Right renal pelvis (tissue), 4 donors: ENCODE results near the gene DNAJC15. TPM values are rescaled to one million over a fixed set of nuclear protein-coding genes. Genes with fewer than 3 reads are reported as not detected.
A peak's percentile ranks its signal among the peaks of the same experiment; 100 is the strongest.
"Not testable (repeated sequence)": the region's sequence is repeated elsewhere in the genome, so short reads cannot be mapped to it uniquely, and the experiment has no call there.

Experiments
- DNase-seq, 4 donors: peaks; one replicate each; pipeline ENCODE4 v3.0.0-alpha.2; 2013; ENCODE audit warnings: low read depth in 4 of 4, low spot score in 3 of 4, missing footprints in 1 of 4
- polyA plus RNA-seq, 4 donors: library from polyadenylated mRNA; unstranded; fragments of 120-200 nt; gene quantifications; one replicate each; pipeline ENCODE4 v1.2.1, GENCODE V29; 2013; ENCODE audit not compliant: insufficient read length in 4 of 4

DNAJC15 gene
- polyA plus RNA-seq, 4 donors: 19.7 to 31.6 (median 30.1) TPM

- DNase-seq: no peak
Observed at GRCh38 chr13:43041369-43041921, 18.1 kb downstream of the DNAJC15 start.

- DNase-seq: no peak
Observed at GRCh38 chr13:43042410-43042921, 19.1 kb downstream of the DNAJC15 start.

DNA sequence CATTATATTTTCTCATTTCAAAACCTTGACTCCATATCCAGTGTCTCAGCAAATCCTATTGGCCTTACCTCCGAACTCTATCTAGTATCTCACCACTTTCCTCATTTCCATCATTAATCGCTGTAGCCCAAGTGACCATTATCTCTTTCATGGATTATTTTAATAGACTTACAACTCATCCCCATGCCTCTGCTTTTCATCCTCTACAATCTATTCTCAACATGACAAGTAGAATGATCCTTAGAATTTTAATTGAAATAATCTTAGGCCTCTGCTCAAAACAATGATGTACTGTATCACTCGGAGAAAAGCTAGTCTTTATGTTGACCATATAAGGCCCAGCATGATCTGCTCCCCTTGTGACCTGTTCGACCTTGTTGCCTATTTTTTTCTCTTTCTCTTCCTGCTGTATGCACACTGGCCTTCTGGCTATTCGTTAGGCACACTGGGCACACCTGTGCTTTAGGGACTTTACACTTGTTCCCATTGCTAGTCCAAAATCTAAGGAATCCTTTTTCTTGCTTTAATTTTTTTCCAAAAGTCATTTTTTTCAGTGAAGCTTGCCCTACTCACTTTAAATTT lies 21.4 kb downstream of the DNAJC15 start:
- no peak for DNase-seq

DNA sequence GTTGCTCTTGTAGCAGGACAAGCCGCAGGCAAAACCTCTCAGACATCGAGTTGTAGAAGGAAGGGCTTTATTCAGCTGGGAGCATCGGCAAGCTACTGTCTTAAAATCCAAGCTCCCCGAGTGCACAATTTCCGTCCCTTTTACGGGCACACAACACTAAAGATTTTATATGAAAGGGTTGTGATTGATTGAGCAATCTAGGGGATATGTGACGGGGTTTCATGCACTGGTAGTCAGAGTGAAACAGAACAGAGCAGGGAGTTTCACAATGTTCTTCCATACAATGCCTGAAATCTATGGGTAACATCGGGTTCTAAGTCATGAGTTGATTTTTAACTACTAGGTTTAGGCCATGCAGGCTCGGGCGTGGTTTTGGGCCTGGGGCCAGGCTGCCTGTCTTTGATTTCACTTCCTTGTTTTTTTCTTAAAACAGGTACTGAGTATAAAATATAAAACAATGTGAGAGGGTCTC lies 22.0 kb downstream of the DNAJC15 start:
- DNase-seq: not testable (repeated sequence)

DNA sequence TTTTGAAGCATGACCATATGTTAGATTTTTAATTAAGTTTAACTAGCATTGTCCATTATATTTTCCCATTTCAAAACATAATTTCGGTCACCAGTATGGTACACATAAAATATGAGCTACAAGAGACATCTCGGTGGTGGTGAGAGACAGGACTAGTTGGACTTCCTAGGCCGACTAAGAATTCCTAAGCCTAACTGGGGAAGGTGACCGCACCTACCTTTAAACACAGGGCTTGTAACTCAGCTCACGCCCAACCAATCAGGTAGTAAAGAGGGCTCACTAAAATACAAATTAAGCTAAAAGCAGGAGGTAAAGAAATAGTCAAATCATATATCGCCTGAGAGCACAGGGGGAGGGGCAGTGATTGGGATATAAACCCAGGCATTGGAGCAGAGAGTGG lies 22.9 kb downstream of the DNAJC15 start:
- DNase-seq: no peak

GRCh38 chr13:43054803-43055802 lies 31.7 kb downstream of the DNAJC15 start:
- peak in 3 of 4 donors; percentile 43 to 73 (median 62) for DNase-seq

- no peak for DNase-seq
Observed at GRCh38 chr13:43057653-43058317, 34.4 kb downstream of the DNAJC15 start.

DNA sequence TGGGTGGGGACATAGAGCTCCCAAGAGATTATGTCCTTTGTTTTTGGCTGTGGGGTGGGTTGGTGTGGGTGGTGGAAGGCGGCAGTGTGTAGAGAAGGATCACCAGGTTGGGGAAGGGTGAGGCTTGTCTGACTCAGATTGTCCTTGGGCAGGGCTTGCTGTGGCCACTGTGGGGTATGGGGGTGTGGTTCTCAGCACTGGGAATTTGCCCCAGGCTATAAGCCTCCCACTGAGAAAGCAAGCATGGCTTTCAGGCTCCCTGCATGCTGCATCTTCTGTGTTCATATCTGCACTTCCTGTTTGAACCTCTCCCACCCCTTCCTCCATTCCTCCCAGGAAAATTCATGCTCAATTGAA lies 34.9 kb downstream of the DNAJC15 start:
- no peak for DNase-seq

DNA sequence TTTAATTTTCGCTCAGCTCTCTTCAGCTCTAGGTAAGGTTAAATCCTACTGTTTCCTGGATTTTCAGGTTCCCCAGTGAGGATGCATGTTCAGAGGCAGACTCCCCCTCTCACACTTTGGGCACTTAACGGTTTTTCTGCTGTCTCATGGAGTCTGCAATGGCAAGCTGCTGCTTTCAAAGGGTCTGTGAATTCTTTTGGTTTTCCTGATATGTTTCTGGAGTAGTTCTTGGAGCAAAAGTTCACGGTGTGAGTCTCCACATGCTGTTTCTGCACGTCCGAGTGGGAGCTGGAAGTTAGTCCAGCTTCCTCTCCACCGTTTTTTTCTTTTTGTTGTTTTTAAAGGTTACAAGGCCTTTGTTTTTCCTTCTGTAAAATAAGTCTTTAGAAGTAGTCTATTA lies 35.4 kb downstream of the DNAJC15 start:
- no peak for DNase-seq

- not testable (repeated sequence) for DNase-seq
Observed at GRCh38 chr13:43059779-43060178, 36.4 kb downstream of the DNAJC15 start.

DNA sequence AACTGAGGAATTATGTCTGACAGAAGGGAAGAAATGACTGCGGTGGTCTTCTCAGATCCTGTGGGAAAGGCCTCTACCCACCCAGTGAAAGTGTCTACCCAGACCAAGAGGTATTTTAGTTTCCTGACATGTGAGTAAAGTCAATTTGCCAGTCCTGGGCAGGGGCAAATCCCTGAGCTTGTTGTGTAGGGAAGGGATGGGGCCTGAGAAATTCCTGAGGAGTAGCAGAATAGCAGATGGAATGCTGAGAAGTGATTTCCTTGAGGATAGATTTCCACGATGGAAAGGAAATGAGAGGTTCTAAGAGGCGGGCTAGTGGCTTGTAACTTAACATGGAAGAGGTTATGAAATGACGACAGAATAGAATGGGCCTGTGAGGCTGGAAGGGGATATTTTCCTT lies 37.4 kb downstream of the DNAJC15 start:
- DNase-seq: not testable (repeated sequence)

GRCh38 chr13:43061496-43062280 lies 38.3 kb downstream of the DNAJC15 start:
- DNase-seq: no peak

- DNase-seq: no peak
Observed at GRCh38 chr13:43071824-43072223, 48.4 kb downstream of the DNAJC15 start.

GRCh38 chr13:43072394-43072793 lies 49.0 kb downstream of the DNAJC15 start:
- no peak for DNase-seq

DNA sequence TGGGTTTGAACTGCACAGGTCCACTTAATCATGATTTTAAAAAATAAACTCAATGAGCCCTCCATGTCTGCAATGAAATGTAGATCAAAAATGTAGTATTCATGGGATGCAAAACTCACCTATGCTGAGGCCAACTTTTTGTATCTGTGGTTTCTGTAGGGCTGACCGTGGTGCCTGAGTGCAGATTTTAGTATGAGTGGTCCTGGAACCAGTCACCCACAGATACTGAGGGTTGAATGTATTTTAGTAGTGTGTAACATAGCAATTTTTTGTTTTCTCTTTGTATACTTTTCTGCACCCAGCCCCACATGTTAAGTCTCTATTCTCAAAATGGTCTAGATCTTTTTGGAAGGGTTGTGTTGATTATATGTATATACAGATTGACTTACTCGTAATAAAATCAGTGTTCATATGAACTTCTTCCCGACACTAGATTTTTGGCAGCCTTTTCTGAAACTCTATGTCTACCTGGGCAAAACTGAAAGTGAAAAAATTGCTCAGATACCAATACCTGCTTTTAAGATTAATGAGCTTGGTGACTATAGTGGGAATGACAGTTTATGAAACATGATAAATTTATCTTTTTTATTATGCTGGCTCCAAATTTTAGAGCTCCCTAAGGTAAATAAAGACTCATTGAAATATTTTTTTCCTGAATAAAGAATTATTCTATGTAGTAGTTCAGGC lies 51.6 kb downstream of the DNAJC15 start:
- no peak for DNase-seq

DNA sequence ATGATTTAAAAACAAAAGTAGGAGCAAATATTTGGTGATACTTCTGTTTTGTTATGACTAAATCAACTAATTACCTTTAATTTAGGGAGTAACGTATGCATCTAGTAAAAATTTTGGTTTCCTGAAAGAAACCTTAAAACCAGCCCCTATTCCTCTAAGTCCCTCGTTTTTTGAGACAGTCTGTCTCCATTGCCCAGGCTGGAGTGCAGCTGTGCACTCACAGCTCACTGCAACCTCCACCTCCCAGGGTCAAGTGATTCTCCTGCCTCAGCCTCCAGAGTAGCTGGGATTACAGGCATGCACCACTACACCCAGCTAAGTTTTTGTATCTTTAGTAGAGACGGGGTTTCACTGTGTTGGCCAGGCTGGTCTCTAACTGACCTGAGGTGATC lies 52.1 kb downstream of the DNAJC15 start:
- DNase-seq: not testable (repeated sequence)

- no peak for DNase-seq
Observed at GRCh38 chr13:43077046-43077445, 53.7 kb downstream of the DNAJC15 start.

GRCh38 chr13:43077461-43077860 lies 54.1 kb downstream of the DNAJC15 start:
- DNase-seq: peak in 1 of 4 donors; percentile 20

DNA sequence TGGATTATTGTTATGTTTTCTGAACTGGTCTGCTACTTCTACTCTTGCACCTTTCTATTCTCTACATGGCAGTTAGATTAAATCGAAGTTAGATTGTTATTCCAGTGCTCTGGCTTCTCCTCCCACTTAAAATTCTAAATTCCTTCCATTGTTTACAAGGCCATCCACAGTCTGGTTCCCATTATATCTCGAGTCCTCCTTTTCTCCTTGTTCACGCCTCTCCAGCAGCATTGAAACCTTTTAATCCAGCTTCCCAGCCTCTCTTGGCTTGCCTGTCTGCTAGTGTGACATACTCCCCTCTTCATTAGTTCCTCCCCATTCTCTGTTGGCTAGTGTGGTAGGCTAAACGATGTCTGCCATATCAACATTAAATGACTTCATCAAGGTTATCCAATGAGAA lies 54.5 kb downstream of the DNAJC15 start:
- no peak for DNase-seq
